NOMO-1 treated with dmso at 0.1 percent for 144 hours (cell line): ENCODE measurements around the gene ACSF2.

Source experiments
- DNase-seq: peaks from one replicate; lab custom pipeline; 2025; ENCODE audit not compliant: unreplicated experiment; lab: John Stamatoyannopoulos, UW

ACSF2 gene

DNA sequence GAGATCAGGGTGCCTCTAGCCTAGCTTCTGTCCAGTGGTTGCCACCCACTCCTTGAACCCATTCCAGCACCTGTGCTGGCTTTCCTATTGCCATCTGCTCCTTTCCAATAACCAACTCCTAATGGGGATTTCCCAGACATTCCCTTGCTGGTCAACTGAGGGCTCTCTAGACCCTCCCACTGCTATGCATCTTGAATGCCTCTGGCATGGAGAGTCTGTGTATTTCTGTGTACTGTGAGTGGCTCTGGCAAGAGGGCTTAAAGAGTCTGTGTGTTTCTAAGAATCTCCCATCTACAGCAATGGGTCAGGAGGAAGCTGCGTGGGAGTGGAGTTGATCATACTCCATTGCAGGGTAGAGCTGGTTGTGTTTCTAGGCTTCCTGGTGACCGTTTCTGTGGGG lies 95.5 kb downstream of the ACSF2 start:
- DNase-seq: no peak

GRCh38 chr17:50522766-50523165 lies 96.7 kb downstream of the ACSF2 start:
- DNase-seq: no peak

DNA sequence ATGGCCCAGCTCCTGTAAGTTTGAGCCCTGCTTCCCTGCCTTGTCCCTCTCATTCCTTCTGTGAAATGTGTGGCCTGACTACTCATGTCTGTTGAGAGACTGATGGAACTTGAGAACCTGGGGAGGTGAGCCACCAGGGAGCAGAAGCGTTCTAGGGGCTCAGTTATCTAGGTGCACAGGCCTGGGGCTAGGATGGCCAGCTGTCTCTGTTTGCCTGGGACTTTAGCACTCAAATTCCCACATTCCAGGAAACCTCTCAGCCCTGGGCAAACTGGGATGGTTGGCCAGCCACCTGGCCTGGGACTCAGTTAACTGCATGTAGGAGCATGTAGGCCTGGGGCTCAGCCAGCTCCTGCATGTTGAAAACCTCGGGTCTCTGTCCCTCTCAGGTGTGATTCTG lies 97.2 kb downstream of the ACSF2 start:
- no peak for DNase-seq
